GM23338 (cell line): ENCODE measurements around the gene APH1A. TPM values are rescaled to one million over a fixed set of nuclear protein-coding genes. Genes with fewer than 3 reads are reported as not detected.

Experiments
- ATAC-seq: fragments of 200-7000 bp; cut with Tn5 transposase; 3 replicates; pipeline ENCODE4 v1.9.1; 2020
- DNase-seq: peaks from one replicate; pipeline ENCODE4 v3.0.0-alpha.2; 2015; ENCODE audit warnings: low spot score
- H2AFZ ChIP-seq: fragments of 200-600 bp; sonication (generic); 2 replicates; pipeline ENCODE4 v1.8.0; 2016; ENCODE audit warnings: antibody characterized with exemption, mild to moderate bottlenecking, moderate library complexity
- H3F3A ChIP-seq: fragments of 200-600 bp; sonication (generic); replicated peaks from 2 replicates; pipeline ENCODE4 v1.8.0; 2017; ENCODE audit warnings: antibody characterized with exemption, mixed run types, low read depth
- H3K27ac ChIP-seq: fragments of 200-600 bp; sonication (generic); 2 replicates; pipeline ENCODE4 v1.6.1; 2016; ENCODE audit warnings: low read depth
- H3K27me3 ChIP-seq: fragments of 200-600 bp; sonication (generic); 2 replicates; pipeline ENCODE4 v1.8.0; 2016; ENCODE audit warnings: mild to moderate bottlenecking, mixed run types, moderate library complexity; ENCODE audit not compliant: insufficient read depth
- H3K36me3 ChIP-seq: fragments of 200-600 bp; sonication (generic); 2 replicates; pipeline ENCODE4 v1.8.0; 2016; ENCODE audit warnings: mild to moderate bottlenecking; ENCODE audit not compliant: insufficient read depth
- H3K4me1 ChIP-seq: fragments of 200-600 bp; sonication (generic); 2 replicates; pipeline ENCODE4 v1.8.0; 2016; ENCODE audit warnings: mild to moderate bottlenecking, moderate library complexity; ENCODE audit not compliant: insufficient read depth
- H3K4me2 ChIP-seq: fragments of 200-600 bp; sonication (generic); 2 replicates; pipeline ENCODE4 v1.7.1; 2017; ENCODE audit warnings: mixed run types
- H3K4me3 ChIP-seq: fragments of 200-600 bp; sonication (generic); 2 replicates; pipeline ENCODE4 v1.6.1; 2016; ENCODE audit warnings: mixed run types
- H3K79me2 ChIP-seq: fragments of 200-600 bp; sonication (generic); replicated peaks from 2 replicates; pipeline ENCODE4 v1.8.0; 2017; ENCODE audit warnings: mild to moderate bottlenecking; ENCODE audit not compliant: insufficient read depth
- H3K9me2 ChIP-seq: fragments of 200-600 bp; sonication (generic); 2 replicates; pipeline ENCODE4 v1.8.0; 2017; ENCODE audit not compliant: insufficient read depth
- H4K20me1 ChIP-seq: fragments of 200-600 bp; sonication (generic); replicated peaks from 2 replicates; pipeline ENCODE4 v1.8.0; 2017; ENCODE audit warnings: mild to moderate bottlenecking; ENCODE audit not compliant: insufficient read depth
- H3K27ac Mint-ChIP-seq: 2 replicates; pipeline ENCODE4 v1.8.0; 2020; ENCODE audit warnings: inconsistent platforms, mild to moderate bottlenecking, moderate library complexity, mixed read lengths
- H3K27me3 Mint-ChIP-seq: 3 replicates; pipeline ENCODE4 v1.8.0; 2022; ENCODE audit warnings: low read depth, mild to moderate bottlenecking, moderate library complexity, mixed read lengths, inconsistent platforms; ENCODE audit not compliant: insufficient read depth, poor library complexity
- H3K36me3 Mint-ChIP-seq: 3 replicates; pipeline ENCODE4 v1.8.0; 2021; ENCODE audit warnings: low read depth, mild to moderate bottlenecking, inconsistent platforms, moderate library complexity, mixed read lengths
- H3K4me1 Mint-ChIP-seq: 3 replicates; pipeline ENCODE4 v1.8.0; 2020; ENCODE audit warnings: mild to moderate bottlenecking, inconsistent platforms, mixed read lengths
- H3K4me3 Mint-ChIP-seq: 3 replicates; pipeline ENCODE4 v1.8.0; 2021; ENCODE audit warnings: moderate library complexity, mild to moderate bottlenecking, inconsistent platforms, mixed read lengths
- H3K9me3 Mint-ChIP-seq: 3 replicates; pipeline ENCODE4 v1.8.0; 2020; ENCODE audit warnings: moderate library complexity, mild to moderate bottlenecking, inconsistent platforms, mixed read lengths
- CREB1 ChIP-seq: fragments of 250-450 bp; sonication (Bioruptor Pico); IDR thresholded peaks from 2 replicates; pipeline ENCODE4 v1.5.0; 2020; ENCODE audit warnings: low read depth, mild to moderate bottlenecking, moderate library complexity
- EZH2 ChIP-seq: fragments of 200-600 bp; sonication (generic); IDR thresholded peaks from one replicate; pipeline ENCODE4 v1.8.0; 2017; ENCODE audit warnings: antibody characterized with exemption, mild to moderate bottlenecking, low read depth; ENCODE audit not compliant: unreplicated experiment
- EZH2phosphoT487 ChIP-seq: fragments of 200-600 bp; sonication (generic); IDR thresholded peaks from one replicate; pipeline ENCODE4 v1.8.1; 2018; ENCODE audit warnings: antibody characterized with exemption; ENCODE audit not compliant: unreplicated experiment
- JUNB ChIP-seq: IDR thresholded peaks from one replicate; pipeline ENCODE4 v1.6.1; 2016; ENCODE audit warnings: antibody characterized with exemption; ENCODE audit not compliant: unreplicated experiment
- NANOG ChIP-seq: IDR thresholded peaks from 2 replicates; pipeline ENCODE4 v1.6.1; 2016; ENCODE audit warnings: antibody characterized with exemption, borderline replicate concordance
- POLR2AphosphoS5 ChIP-seq: IDR thresholded peaks from 2 replicates; pipeline ENCODE4 v1.6.1; 2016; ENCODE audit warnings: antibody characterized with exemption, low read depth
- STAT1 ChIP-seq: IDR thresholded peaks from one replicate; pipeline ENCODE4 v1.6.1; 2016; ENCODE audit warnings: antibody characterized with exemption; ENCODE audit not compliant: unreplicated experiment
- ZNF114 ChIP-seq: fragments of 250-450 bp; sonication (Bioruptor Pico); IDR thresholded peaks from 2 replicates; pipeline ENCODE4 v1.5.0; 2020; ENCODE audit warnings: mild to moderate bottlenecking, moderate library complexity
- ZNF331 ChIP-seq: fragments of 250-450 bp; sonication (Bioruptor Pico); IDR thresholded peaks from 2 replicates; pipeline ENCODE4 v1.5.0; 2020; ENCODE audit warnings: low read depth, mild to moderate bottlenecking, moderate library complexity
- ZNF462 ChIP-seq: fragments of 250-450 bp; sonication (Bioruptor Pico); IDR thresholded peaks from 2 replicates; pipeline ENCODE4 v1.5.0; 2020; ENCODE audit warnings: mild to moderate bottlenecking, moderate library complexity
- polyA plus RNA-seq: library from polyadenylated mRNA; unstranded; fragments of >200 nt; fragmentation: Nextera tagmentation; extraction: Ambion mirVana; gene quantifications from 2 replicates; pipeline ENCODE4 v1.2.1, GENCODE V29; 2016
- total RNA-seq: library from RNA; depleted of rRNA; stranded (reverse); fragments of >200 nt; shearing (Covaris generic); gene quantifications from 2 replicates; pipeline ENCODE4 v1.2.3, GENCODE V29; 2014
- TF ChIP-seq, protein P1 (sequence below), 2 experiments: fragments of 200-600 bp in 1 of 2; sonication (generic) in 1 of 2; conservative IDR thresholded peaks; 2 replicates each; pipeline versions ENCODE4 v1.5.1 to v1.6.1; 2016 to 2017; ENCODE audit warnings: antibody characterized with exemption in 2 of 2, low read depth in 2 of 2, mild to moderate bottlenecking in 2 of 2, moderate library complexity in 1 of 2
- TF ChIP-seq, protein P2 (sequence below): IDR thresholded peaks from 2 replicates; pipeline ENCODE4 v1.6.1; 2016; ENCODE audit warnings: antibody characterized with exemption
- TF ChIP-seq, protein P3 (sequence below): IDR thresholded peaks from one replicate; pipeline ENCODE4 v1.6.1; 2018; ENCODE audit warnings: antibody characterized with exemption; ENCODE audit not compliant: unreplicated experiment

APH1A gene
- total and polyA plus RNA-seq, 2 experiments from 2014 or later: 17.7 to 82.7 TPM

DNA sequence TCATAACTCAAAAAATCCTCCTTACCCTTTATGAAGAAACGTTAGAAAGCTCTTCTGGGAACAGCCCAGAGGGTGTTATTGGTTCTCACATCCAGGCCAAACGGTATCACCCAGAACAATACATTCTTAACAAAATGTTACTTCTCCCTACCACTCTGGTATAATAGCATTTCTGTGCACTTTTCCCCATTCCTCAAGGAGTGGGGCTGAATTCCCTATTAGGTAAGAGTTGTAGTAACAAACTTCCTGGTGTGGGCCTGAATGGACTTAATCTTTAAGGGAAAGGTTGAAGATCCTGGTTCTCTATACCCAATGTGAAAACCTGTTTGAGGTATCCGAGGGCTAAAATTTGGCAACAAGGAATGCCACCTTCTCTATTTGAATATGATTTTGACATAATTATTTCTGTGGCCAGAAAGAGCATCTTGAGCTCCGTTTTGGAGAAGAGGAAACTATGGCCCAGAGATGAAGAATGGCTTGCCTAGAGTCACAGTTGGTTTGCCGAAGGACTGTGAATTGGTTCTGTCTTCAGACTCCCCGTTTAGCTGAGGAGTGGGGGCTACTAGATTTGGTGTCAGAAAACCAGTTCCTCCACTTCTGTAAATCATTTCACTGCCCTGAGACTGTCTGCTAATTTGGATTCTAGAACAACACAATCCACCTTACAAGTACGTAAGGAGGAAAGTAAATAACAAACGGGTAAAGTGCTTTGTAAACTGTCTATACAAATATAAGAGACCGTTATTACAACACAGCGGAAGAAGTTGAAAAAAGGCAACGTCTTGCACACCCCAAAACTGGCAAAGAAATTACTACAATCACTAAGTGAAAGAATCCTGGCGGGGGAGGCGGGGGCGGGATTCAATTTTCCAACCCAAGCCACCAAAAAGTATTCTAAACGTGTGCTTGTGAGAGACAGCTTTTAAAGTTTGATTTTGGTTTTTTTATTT, 35.2 kb downstream of the APH1A start:
- peaks cover 17% of the 10 kb centered on the region for H3K4me1 Mint-ChIP-seq
- no peak for DNase-seq
- H3K27ac ChIP-seq: peak overlapping the region; percentile 76; the same call in 1 of the 2 replicates
- H3K9me3 Mint-ChIP-seq: no peaks in the 10 kb centered on the region; the same call in 2 of the 3 replicates
- H3F3A ChIP-seq: 0 out of 2 replicates have a peak, but pooled peaks cover 3% of the 10 kb centered on the region
- H3K9me2 ChIP-seq: peaks cover 7% of the 10 kb centered on the region; the same call in 1 of the 2 replicates
- H3K36me3 Mint-ChIP-seq: peaks cover 31% of the 10 kb centered on the region
- H3K4me3 ChIP-seq: peak overlapping the region; percentile 71
- no peak overlapping the region for H2AFZ ChIP-seq
- H3K27ac Mint-ChIP-seq: peak overlapping the region; percentile 7; the same call in 1 of the 2 replicates
- H3K79me2 ChIP-seq: peaks cover 65% of the 10 kb centered on the region
- no peak for ATAC-seq
- H3K4me1 ChIP-seq: peaks cover 15% of the 10 kb centered on the region
- H3K36me3 ChIP-seq: peaks cover 9% of the 10 kb centered on the region
- peak overlapping the region; percentile 80 for H3K4me2 ChIP-seq
- H3K27me3 ChIP-seq: no peaks in the 10 kb centered on the region
- H3K4me3 Mint-ChIP-seq: no peak overlapping the region; the same call in 2 of the 3 replicates
- peaks cover 12% of the 10 kb centered on the region; the same call in 1 of the 2 replicates for H4K20me1 ChIP-seq
- H3K27me3 Mint-ChIP-seq: peaks cover 5% of the 10 kb centered on the region
- TF ChIP-seq ZNF331 (CRISPR knock-in tag): no peak
- no peak for TF ChIP-seq STAT1
- TF ChIP-seq, protein P1, sequence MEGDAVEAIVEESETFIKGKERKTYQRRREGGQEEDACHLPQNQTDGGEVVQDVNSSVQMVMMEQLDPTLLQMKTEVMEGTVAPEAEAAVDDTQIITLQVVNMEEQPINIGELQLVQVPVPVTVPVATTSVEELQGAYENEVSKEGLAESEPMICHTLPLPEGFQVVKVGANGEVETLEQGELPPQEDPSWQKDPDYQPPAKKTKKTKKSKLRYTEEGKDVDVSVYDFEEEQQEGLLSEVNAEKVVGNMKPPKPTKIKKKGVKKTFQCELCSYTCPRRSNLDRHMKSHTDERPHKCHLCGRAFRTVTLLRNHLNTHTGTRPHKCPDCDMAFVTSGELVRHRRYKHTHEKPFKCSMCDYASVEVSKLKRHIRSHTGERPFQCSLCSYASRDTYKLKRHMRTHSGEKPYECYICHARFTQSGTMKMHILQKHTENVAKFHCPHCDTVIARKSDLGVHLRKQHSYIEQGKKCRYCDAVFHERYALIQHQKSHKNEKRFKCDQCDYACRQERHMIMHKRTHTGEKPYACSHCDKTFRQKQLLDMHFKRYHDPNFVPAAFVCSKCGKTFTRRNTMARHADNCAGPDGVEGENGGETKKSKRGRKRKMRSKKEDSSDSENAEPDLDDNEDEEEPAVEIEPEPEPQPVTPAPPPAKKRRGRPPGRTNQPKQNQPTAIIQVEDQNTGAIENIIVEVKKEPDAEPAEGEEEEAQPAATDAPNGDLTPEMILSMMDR (conservative IDR thresholded peaks at IDR 0.05; ENCODE audit: low read depth in 2 of 2): no peak
- TF ChIP-seq, protein P2, sequence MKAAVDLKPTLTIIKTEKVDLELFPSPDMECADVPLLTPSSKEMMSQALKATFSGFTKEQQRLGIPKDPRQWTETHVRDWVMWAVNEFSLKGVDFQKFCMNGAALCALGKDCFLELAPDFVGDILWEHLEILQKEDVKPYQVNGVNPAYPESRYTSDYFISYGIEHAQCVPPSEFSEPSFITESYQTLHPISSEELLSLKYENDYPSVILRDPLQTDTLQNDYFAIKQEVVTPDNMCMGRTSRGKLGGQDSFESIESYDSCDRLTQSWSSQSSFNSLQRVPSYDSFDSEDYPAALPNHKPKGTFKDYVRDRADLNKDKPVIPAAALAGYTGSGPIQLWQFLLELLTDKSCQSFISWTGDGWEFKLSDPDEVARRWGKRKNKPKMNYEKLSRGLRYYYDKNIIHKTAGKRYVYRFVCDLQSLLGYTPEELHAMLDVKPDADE: no peak
- TF ChIP-seq NANOG: no peak
- no peak for TF ChIP-seq ZNF462 (CRISPR knock-in tag)
- TF ChIP-seq POLR2AphosphoS5: no peak
- no peak for TF ChIP-seq CREB1 (CRISPR knock-in tag)
- TF ChIP-seq EZH2: no peak
- TF ChIP-seq JUNB: no peak
- TF ChIP-seq EZH2phosphoT487: no peak
- no peak for TF ChIP-seq ZNF114 (CRISPR knock-in tag)
- TF ChIP-seq, protein P3, sequence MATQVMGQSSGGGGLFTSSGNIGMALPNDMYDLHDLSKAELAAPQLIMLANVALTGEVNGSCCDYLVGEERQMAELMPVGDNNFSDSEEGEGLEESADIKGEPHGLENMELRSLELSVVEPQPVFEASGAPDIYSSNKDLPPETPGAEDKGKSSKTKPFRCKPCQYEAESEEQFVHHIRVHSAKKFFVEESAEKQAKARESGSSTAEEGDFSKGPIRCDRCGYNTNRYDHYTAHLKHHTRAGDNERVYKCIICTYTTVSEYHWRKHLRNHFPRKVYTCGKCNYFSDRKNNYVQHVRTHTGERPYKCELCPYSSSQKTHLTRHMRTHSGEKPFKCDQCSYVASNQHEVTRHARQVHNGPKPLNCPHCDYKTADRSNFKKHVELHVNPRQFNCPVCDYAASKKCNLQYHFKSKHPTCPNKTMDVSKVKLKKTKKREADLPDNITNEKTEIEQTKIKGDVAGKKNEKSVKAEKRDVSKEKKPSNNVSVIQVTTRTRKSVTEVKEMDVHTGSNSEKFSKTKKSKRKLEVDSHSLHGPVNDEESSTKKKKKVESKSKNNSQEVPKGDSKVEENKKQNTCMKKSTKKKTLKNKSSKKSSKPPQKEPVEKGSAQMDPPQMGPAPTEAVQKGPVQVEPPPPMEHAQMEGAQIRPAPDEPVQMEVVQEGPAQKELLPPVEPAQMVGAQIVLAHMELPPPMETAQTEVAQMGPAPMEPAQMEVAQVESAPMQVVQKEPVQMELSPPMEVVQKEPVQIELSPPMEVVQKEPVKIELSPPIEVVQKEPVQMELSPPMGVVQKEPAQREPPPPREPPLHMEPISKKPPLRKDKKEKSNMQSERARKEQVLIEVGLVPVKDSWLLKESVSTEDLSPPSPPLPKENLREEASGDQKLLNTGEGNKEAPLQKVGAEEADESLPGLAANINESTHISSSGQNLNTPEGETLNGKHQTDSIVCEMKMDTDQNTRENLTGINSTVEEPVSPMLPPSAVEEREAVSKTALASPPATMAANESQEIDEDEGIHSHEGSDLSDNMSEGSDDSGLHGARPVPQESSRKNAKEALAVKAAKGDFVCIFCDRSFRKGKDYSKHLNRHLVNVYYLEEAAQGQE: no peak
